Breast epithelium (tissue), 4 donors: ENCODE data around the gene NR2E1. TPM values are rescaled to one million over a fixed set of nuclear protein-coding genes. Genes with fewer than 3 reads are reported as not detected.

Experiments used
- DNase-seq, 2 donors: peaks; one replicate each; pipeline ENCODE4 v3.0.0-alpha.2; 2019; ENCODE audit warnings: low spot score in 2 of 2
- H3K27ac ChIP-seq, 2 donors: fragments of 200-600 bp; sonication (generic) in 1 of 2; one replicate each; pipeline ENCODE4 v1.5.1; 2016 to 2019; ENCODE audit warnings: mild to moderate bottlenecking in 1 of 2
- H3K27me3 ChIP-seq, 2 donors: fragments of 200-600 bp; sonication (generic) in 1 of 2; one replicate each; pipeline versions ENCODE4 v1.5.1 to v1.6.0; 2017 to 2019; ENCODE audit warnings: control low read depth in 1 of 2, mild to moderate bottlenecking in 1 of 2
- H3K36me3 ChIP-seq: fragments of 200-600 bp; one replicate; pipeline ENCODE4 v1.5.1; 2019
- H3K4me1 ChIP-seq, 2 donors: fragments of 200-600 bp; sonication (generic); one replicate each; pipeline ENCODE4 v1.5.1; 2016 to 2019; ENCODE audit warnings: control low read depth in 1 of 2
- H3K4me3 ChIP-seq, 3 donors: fragments of 200-600 bp; sonication (generic); 1 replicate in 2 of 3; 2 replicates in 1 of 3; pipeline ENCODE4 v1.5.1; 2016 to 2019; ENCODE audit warnings: mild to moderate bottlenecking in 3 of 3, moderate library complexity in 2 of 3
- H3K9me3 ChIP-seq, 2 donors: fragments of 200-600 bp; sonication (generic) in 1 of 2; one replicate each; pipeline ENCODE4 v1.5.1; 2016 to 2019; ENCODE audit warnings: control low read depth in 1 of 2
- POLR2A ChIP-seq: fragments of 450-650 bp; IDR thresholded peaks from one replicate; pipeline ENCODE4 v1.6.1; 2016; ENCODE audit warnings: antibody characterized with exemption, mild to moderate bottlenecking, moderate library complexity
- POLR2AphosphoS5 ChIP-seq, 3 donors: sonication (generic); formaldehyde crosslinking; IDR thresholded peaks; one replicate each; pipeline ENCODE4 v1.6.1; 2017; ENCODE audit warnings: antibody characterized with exemption in 3 of 3
- intact Hi-C: fragments of 100-400 bp; cut with DNase I; formaldehyde crosslinking; loops from one replicate; pipeline ENCODE4 v1.15.1; 2023; ENCODE audit warnings: low total_unique reads
- total RNA-seq, 3 donors: library from RNA; depleted of rRNA; stranded (reverse); fragments of >200 nt; gene quantifications; one replicate each; pipeline ENCODE4 v1.1.0, GENCODE V29; 2016
- TF ChIP-seq, protein P1 (sequence below), 3 donors: fragments of 450-650 bp; IDR thresholded peaks; one replicate each; pipeline ENCODE4 v1.5.1; 2016 to 2017; ENCODE audit warnings: antibody characterized with exemption in 3 of 3, mild to moderate bottlenecking in 3 of 3, moderate library complexity in 3 of 3

The NR2E1 gene
- total RNA-seq, 3 donors from 2014 or later = 0.33 TPM; not detected in 2

DNA sequence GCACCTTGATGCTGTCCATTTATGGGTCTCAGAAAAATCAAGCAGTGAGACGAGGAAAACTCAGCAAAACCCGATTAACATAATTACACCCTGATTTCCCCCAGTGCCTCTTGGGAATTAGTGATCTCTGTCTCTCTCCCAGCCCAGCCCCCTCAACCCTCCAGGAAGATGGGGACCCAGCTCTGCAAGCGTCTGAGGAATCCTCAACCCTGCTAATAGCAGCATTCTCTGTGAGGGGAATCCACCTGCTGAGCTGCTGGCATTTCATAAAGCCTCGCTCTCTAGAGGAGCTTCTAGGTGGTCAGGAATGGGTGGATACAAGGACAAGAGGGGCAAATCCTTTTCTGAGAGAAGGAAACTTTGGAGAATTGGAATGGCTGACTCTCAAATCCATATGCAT, 13.9 kb downstream of the NR2E1 start:
- Histone ChIP-seq H3K27me3 (peaks cover 4 to 24% of the 10 kb centered on the region in 2 donors), H3K36me3 (no peaks in the 10 kb centered on the region), H3K27ac (no peak overlapping the region), H3K4me3 (no peak overlapping the region), H3K4me1 (no peaks in the 10 kb centered on the region), H3K9me3 (no peaks in the 10 kb centered on the region)
- no peak for DNase-seq
- no peak for TF ChIP-seq POLR2A
- intact Hi-C loops = no loop called here

DNA sequence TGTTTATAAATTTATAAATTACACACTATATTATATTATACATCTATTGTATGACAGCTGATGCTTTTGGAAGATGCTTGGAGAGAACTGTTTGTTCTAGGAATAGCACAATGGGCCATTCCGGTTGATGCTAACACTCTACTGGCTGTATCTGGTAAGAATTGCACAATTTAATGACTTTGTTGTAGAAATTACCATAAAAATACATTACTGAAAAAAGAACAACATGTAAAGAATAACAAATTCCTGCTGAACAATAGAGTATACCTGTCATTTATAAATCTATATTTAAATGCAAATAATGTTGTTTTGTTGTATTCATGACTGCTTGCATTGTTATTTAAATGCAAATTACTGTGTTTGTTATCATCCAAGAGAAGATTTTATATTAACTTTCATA, 14.4 kb downstream of the NR2E1 start:
- TF ChIP-seq POLR2AphosphoS5 (IDR thresholded peaks at IDR 0.05) = no peak
- TF ChIP-seq, protein P1, sequence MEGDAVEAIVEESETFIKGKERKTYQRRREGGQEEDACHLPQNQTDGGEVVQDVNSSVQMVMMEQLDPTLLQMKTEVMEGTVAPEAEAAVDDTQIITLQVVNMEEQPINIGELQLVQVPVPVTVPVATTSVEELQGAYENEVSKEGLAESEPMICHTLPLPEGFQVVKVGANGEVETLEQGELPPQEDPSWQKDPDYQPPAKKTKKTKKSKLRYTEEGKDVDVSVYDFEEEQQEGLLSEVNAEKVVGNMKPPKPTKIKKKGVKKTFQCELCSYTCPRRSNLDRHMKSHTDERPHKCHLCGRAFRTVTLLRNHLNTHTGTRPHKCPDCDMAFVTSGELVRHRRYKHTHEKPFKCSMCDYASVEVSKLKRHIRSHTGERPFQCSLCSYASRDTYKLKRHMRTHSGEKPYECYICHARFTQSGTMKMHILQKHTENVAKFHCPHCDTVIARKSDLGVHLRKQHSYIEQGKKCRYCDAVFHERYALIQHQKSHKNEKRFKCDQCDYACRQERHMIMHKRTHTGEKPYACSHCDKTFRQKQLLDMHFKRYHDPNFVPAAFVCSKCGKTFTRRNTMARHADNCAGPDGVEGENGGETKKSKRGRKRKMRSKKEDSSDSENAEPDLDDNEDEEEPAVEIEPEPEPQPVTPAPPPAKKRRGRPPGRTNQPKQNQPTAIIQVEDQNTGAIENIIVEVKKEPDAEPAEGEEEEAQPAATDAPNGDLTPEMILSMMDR (IDR thresholded peaks at IDR 0.05) = no peak
- intact Hi-C loops = no loop called here
- no peak overlapping the region for H3K4me3 ChIP-seq
- no peak for DNase-seq
- no peaks in the 10 kb centered on the region for H3K36me3 ChIP-seq
- H3K9me3 ChIP-seq = no peaks in the 10 kb centered on the region
- H3K27me3 ChIP-seq = peaks cover 0 to 19% of the 10 kb centered on the region in 2 donors
- H3K27ac ChIP-seq = no peak overlapping the region
- H3K4me1 ChIP-seq = no peaks in the 10 kb centered on the region

DNA sequence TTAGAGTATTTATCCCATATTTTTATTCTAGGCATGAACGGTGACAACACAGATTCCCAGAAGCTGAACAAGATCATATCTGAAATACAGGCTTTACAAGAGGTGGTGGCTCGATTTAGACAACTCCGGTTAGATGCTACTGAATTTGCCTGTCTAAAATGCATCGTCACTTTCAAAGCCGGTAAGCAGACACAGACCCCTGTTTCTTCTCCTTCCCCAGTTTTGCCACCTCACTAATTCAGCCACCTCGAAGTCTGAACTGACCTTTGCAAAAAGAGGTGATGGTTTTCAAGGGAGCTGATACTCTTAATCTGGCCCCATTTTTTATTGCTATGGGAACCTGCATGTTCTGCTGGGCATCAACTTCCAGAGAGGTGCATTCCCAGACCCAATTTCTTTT, 15.0 kb downstream of the NR2E1 start:
- intact Hi-C loops = no loop called here
- no peak for TF ChIP-seq POLR2AphosphoS5 (IDR thresholded peaks at IDR 0.05)
- H3K4me3 ChIP-seq = no peak overlapping the region
- H3K36me3 ChIP-seq = no peaks in the 10 kb centered on the region
- no peaks in the 10 kb centered on the region for H3K4me1 ChIP-seq
- no peak overlapping the region for H3K27ac ChIP-seq
- no peak for DNase-seq
- no peaks in the 10 kb centered on the region for H3K9me3 ChIP-seq
- H3K27me3 ChIP-seq = peaks cover 0 to 14% of the 10 kb centered on the region in 2 donors

DNA sequence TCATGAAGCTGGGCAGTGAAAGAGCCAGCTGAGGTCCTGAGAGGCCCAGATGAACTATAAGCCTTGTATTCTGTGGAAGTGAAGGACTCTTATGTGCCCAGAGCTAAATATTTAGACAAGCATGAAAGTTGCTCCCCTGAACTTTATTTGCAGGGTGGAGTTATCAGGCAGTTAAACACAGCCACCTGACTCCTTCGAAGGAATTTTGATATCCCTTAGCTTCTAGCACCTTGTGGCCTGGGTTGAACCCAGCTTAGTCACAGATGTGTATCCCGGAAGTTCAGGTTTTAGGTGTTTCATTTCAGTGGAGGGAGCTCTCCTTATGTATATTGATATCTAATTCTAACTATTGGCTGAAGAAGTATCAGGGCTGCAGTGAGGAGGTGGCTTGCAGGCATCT, 20.4 kb downstream of the NR2E1 start:
- Histone ChIP-seq H3K36me3 (no peaks in the 10 kb centered on the region), H3K4me3 (no peak overlapping the region), H3K4me1 (no peaks in the 10 kb centered on the region), H3K9me3 (no peaks in the 10 kb centered on the region), H3K27me3 (no peaks in the 10 kb centered on the region), H3K27ac (no peak overlapping the region)
- intact Hi-C loops = no loop called here
- TF ChIP-seq POLR2AphosphoS5 (IDR thresholded peaks at IDR 0.05) = no peak
- no peak for TF ChIP-seq POLR2A
- TF ChIP-seq, protein P1 (IDR thresholded peaks at IDR 0.05) = no peak
- DNase-seq = no peak

DNA sequence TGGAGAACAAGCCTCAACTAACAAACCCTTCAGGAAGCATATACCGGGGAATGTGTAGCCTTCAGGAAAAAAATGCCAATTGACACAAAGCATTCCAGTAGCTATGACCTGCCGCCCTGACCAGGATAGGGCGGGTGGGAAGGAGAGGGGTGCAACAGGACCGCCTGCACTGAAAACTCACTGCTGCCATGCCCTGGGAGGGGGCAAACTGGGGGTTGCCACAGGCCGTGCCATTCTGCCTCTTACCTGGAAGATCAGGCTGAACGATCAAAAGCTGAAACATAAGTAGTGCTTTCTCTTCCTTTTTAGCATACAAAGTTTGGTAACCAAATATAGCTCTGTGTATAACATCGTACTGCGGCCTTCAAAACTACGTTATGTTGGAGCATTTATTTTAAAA, 21.7 kb downstream of the NR2E1 start:
- Histone ChIP-seq H3K4me1 (no peaks in the 10 kb centered on the region), H3K36me3 (no peaks in the 10 kb centered on the region), H3K9me3 (no peaks in the 10 kb centered on the region), H3K27me3 (no peaks in the 10 kb centered on the region), H3K27ac (no peak overlapping the region), H3K4me3 (no peak overlapping the region)
- DNase-seq = no peak
- TF ChIP-seq, protein P1 (IDR thresholded peaks at IDR 0.05) = no peak
- TF ChIP-seq POLR2A (no peak), POLR2AphosphoS5 (IDR thresholded peaks at IDR 0.05) (no peak)
- intact Hi-C loops = no loop called here

DNA sequence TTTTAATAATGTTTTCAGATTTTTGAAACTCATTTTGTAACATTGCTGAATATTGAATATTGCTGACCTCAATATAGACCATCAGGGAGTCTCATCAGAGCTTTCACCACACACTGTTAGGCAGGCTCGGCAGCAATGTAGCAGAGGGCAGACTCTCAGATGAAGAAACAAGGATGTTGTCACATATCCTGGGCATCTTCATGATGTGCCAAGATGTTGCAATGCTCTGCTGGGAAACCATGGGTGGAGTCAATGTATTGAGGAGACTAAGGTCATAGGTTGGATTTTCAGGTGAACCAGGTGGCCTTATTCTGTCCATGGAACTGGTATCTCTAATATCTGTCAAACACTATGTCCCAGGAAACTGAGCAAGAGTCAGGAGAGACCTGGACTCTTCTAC, 27.3 kb downstream of the NR2E1 start:
- Histone ChIP-seq H3K27me3 (no peaks in the 10 kb centered on the region), H3K9me3 (no peaks in the 10 kb centered on the region), H3K36me3 (no peaks in the 10 kb centered on the region), H3K4me1 (no peaks in the 10 kb centered on the region), H3K27ac (no peak overlapping the region), H3K4me3 (no peak overlapping the region)
- TF ChIP-seq POLR2A (no peak), POLR2AphosphoS5 (IDR thresholded peaks at IDR 0.05) (no peak)
- TF ChIP-seq, protein P1 (IDR thresholded peaks at IDR 0.05) = no peak
- intact Hi-C loops = no loop called here
- DNase-seq = no peak
